A549 (cell line): ENCODE measurements around the gene CERS5.

Experiments
- CTCF ChIP-seq: fragments of >200 bp; sonication (Bioruptor Twin); formaldehyde crosslinking; IDR thresholded peaks from 3 replicates; pipeline ENCODE4 v1.5.1; 2016
- EP300 ChIP-seq, 2 experiments: fragments of >200 bp; sonication (Bioruptor Twin); formaldehyde crosslinking; IDR thresholded peaks; 2 replicates in 1 of 2; 3 replicates in 1 of 2; pipeline ENCODE4 v1.6.1; 2016 to 2017
- FOSL2 ChIP-seq, 2 experiments: fragments of 450-650 bp in 1 of 2; fragments of >200 bp in 1 of 2; sonication (Bioruptor Twin) in 1 of 2; formaldehyde crosslinking; IDR thresholded peaks; 2 replicates each; pipeline versions ENCODE4 v1.5.0 to v1.6.1; 2016 to 2020; ENCODE audit warnings: mild to moderate bottlenecking in 1 of 2, moderate library complexity in 1 of 2
- KDM1A ChIP-seq: fragments of 200-600 bp; sonication (generic); IDR thresholded peaks from 2 replicates; pipeline ENCODE4 v1.6.1; 2016; ENCODE audit warnings: low read depth, mild to moderate bottlenecking
- PBX3 ChIP-seq: IDR thresholded peaks from 2 replicates; pipeline ENCODE4 v1.6.1; 2012
- POLR2A ChIP-seq: IDR thresholded peaks from 2 replicates; pipeline ENCODE4 v1.6.1; 2012; ENCODE audit warnings: mild to moderate bottlenecking, low read length
- POLR2AphosphoS2 ChIP-seq: conservative IDR thresholded peaks from 2 replicates; pipeline ENCODE4 v1.6.1; 2012; ENCODE audit warnings: low read length, improper control_type of control experiment, inconsistent platforms
- USF2 ChIP-seq: fragments of 450-650 bp; IDR thresholded peaks from 2 replicates; pipeline ENCODE4 v1.6.1; 2014; ENCODE audit warnings: antibody characterized with exemption
- ZC3H11A ChIP-seq: fragments of 450-650 bp; IDR thresholded peaks from 2 replicates; pipeline ENCODE4 v1.6.1; 2014; ENCODE audit warnings: antibody characterized with exemption, mild to moderate bottlenecking

GRCh38 chr12:50175716-50176026 lies 8.5 kb upstream of the CERS5 start:
- no peak; the same call in 2 of the 3 replicates for TF ChIP-seq CTCF
- TF ChIP-seq PBX3 = no peak
- TF ChIP-seq POLR2A = no peak
- TF ChIP-seq FOSL2 (IDR thresholded peaks at IDR 0.05) = no peak
- no peak for TF ChIP-seq FOSL2 (CRISPR knock-in tag; IDR thresholded peaks at IDR 0.05)
- TF ChIP-seq ZC3H11A = no peak
- no peak for TF ChIP-seq POLR2AphosphoS2
- TF ChIP-seq EP300 (IDR thresholded peaks at IDR 0.05) = no peak
- no peak for TF ChIP-seq USF2
- TF ChIP-seq KDM1A = no peak
